ENCODE measurements around the gene TRPV4. TPM values are rescaled to one million over a fixed set of nuclear protein-coding genes. Genes with fewer than 3 reads are reported as not detected.

Gene TRPV4
- total and polyA plus RNA-seq, 2 experiments from 2014 or later: 0.66 to 1.1 TPM

GRCh38 chr12:109796057-109796456, 37.1 kb downstream of the TRPV4 start:
- Mint-ChIP-seq H3K27me3 (ENCODE audit: insufficient read depth, low read depth, poor library complexity) (peaks cover 3% of the 10 kb centered on the region), H3K4me3 (no peak overlapping the region), H3K4me1 (no peaks in the 10 kb centered on the region; the same call in 2 of the 3 replicates), H3K9me3 (no peaks in the 10 kb centered on the region), H3K36me3 (ENCODE audit: low read depth) (no peaks in the 10 kb centered on the region), H3K27ac (no peak overlapping the region)
- Histone ChIP-seq H3K27ac (ENCODE audit: low read depth) (no peak overlapping the region), H2AFZ (no peak overlapping the region), H3K79me2 (replicated peaks; ENCODE audit: insufficient read depth) (no peaks in the 10 kb centered on the region), H3K4me3 (no peak overlapping the region), H3K4me2 (no peak overlapping the region), H3F3A (replicated peaks; ENCODE audit: low read depth) (no peaks in the 10 kb centered on the region), H3K36me3 (ENCODE audit: insufficient read depth) (no peaks in the 10 kb centered on the region), H3K27me3 (ENCODE audit: insufficient read depth) (no peaks in the 10 kb centered on the region), H3K4me1 (ENCODE audit: insufficient read depth) (no peaks in the 10 kb centered on the region), H4K20me1 (replicated peaks; ENCODE audit: insufficient read depth) (no peaks in the 10 kb centered on the region), H3K9me2 (ENCODE audit: insufficient read depth) (no peaks in the 10 kb centered on the region)
- DNase-seq (ENCODE audit: low spot score): no peak
- no peak for ATAC-seq
- no peak for TF ChIP-seq ZNF462 (CRISPR knock-in tag; IDR thresholded peaks at IDR 0.05)
- TF ChIP-seq EZH2 (IDR thresholded peaks at IDR 0.05; ENCODE audit: low read depth, unreplicated experiment): no peak
- TF ChIP-seq CTCF (conservative IDR thresholded peaks at IDR 0.05; ENCODE audit: low read depth in 2 of 2): no peak
- no peak for TF ChIP-seq JUNB (IDR thresholded peaks at IDR 0.05; ENCODE audit: unreplicated experiment)
- no peak for TF ChIP-seq ETS1 (IDR thresholded peaks at IDR 0.05)
- TF ChIP-seq NANOG (IDR thresholded peaks at IDR 0.05; ENCODE audit: borderline replicate concordance): no peak
- no peak for TF ChIP-seq ZNF114 (CRISPR knock-in tag; IDR thresholded peaks at IDR 0.05)
- no peak for TF ChIP-seq ZNF331 (CRISPR knock-in tag; IDR thresholded peaks at IDR 0.05; ENCODE audit: low read depth)
- TF ChIP-seq STAT1 (IDR thresholded peaks at IDR 0.05; ENCODE audit: unreplicated experiment): no peak
- no peak for TF ChIP-seq REST (IDR thresholded peaks at IDR 0.05; ENCODE audit: unreplicated experiment)

Measured in GM23338 (cell line).